H1 (cell line): ENCODE results near the gene CPT2. TPM values are rescaled to one million over a fixed set of nuclear protein-coding genes. Genes with fewer than 3 reads are reported as not detected.

ENCODE experiments used
- CTCF ChIA-PET: fragments of 300-600 bp; sonication (Branson Sonifier 250); formaldehyde crosslinking; loops from one replicate; lab custom pipeline; 2021; ENCODE audit not compliant: partially characterized antibody; lab: Charles Lee
- POLR2A ChIA-PET: fragments of 300-600 bp; sonication (Branson Sonifier 250); formaldehyde crosslinking; loops from one replicate; lab custom pipeline; 2021; ENCODE audit warnings: inconsistent platforms; ENCODE audit not compliant: partially characterized antibody; lab: Charles Lee
- DNase-seq, 2 experiments: peaks; one replicate each; pipeline versions ENCODE4 v3.0.0 to v3.0.0-alpha.2; 2010 to 2022; ENCODE audit warnings: low spot score in 2 of 2, low read depth in 1 of 2, mixed read lengths in 1 of 2
- FAIRE-seq: peaks from 2 replicates; lab custom pipeline; 2011; peaks lifted over from hg19 to GRCh38; lab: Jason Lieb, UNC
- H2AFZ ChIP-seq: 2 replicates; pipeline ENCODE4 v1.8.1; 2012; ENCODE audit warnings: low read length, inconsistent platforms
- H2AK5ac ChIP-seq: 2 replicates; pipeline ENCODE4 v1.6.1; 2013; ENCODE audit warnings: low read depth, low read length
- H2BK120ac ChIP-seq: replicated peaks from 2 replicates; pipeline ENCODE3; 2013; ENCODE audit warnings: low read depth, low read length, inconsistent platforms
- H2BK12ac ChIP-seq: 2 replicates; pipeline ENCODE4 v1.6.1; 2013; ENCODE audit warnings: low read depth, low read length
- H2BK15ac ChIP-seq: 2 replicates; pipeline ENCODE4 v1.6.1; 2013; ENCODE audit warnings: low read length
- H2BK20ac ChIP-seq: 2 replicates; pipeline ENCODE4 v1.6.1; 2013; ENCODE audit warnings: low read length
- H2BK5ac ChIP-seq: 2 replicates; pipeline ENCODE4 v1.6.1; 2013; ENCODE audit warnings: low read depth, low read length
- H3K14ac ChIP-seq: 2 replicates; pipeline ENCODE4 v1.6.1; 2013; ENCODE audit warnings: inconsistent platforms; ENCODE audit not compliant: insufficient read length
- H3K18ac ChIP-seq: 2 replicates; pipeline ENCODE4 v1.6.1; 2013; ENCODE audit warnings: low read length; ENCODE audit errors: extremely low read depth
- H3K23ac ChIP-seq: 2 replicates; pipeline ENCODE4 v1.6.1; 2013; ENCODE audit warnings: inconsistent platforms; ENCODE audit not compliant: insufficient read length
- H3K23me2 ChIP-seq: 2 replicates; pipeline ENCODE4 v1.6.1; 2013; ENCODE audit warnings: low read depth, low read length
- H3K27ac ChIP-seq: 2 replicates; pipeline ENCODE4 v1.6.1; 2011; ENCODE audit warnings: low read depth, low read length, inconsistent platforms
- H3K27me3 ChIP-seq, 4 experiments: replicated peaks in 1 of 4; 1 replicate in 1 of 4; 2 replicates in 3 of 4; pipeline versions ENCODE4 v1.6.1 to v1.8.1; 2011 to 2013; ENCODE audit warnings: low read length in 3 of 4, mild to moderate bottlenecking in 3 of 4, inconsistent platforms in 2 of 4, mixed read lengths in 2 of 4, moderate library complexity in 1 of 4; ENCODE audit not compliant: control insufficient read depth in 3 of 4, insufficient read depth in 3 of 4; ENCODE audit errors: extremely low read depth in 1 of 4
- H3K36me3 ChIP-seq, 4 experiments: 2 replicates each; pipeline versions ENCODE4 v1.6.1 to v1.8.1; 2011 to 2013; ENCODE audit warnings: mild to moderate bottlenecking in 4 of 4, low read length in 3 of 4, moderate library complexity in 2 of 4, control low read depth in 1 of 4, inconsistent platforms in 1 of 4; ENCODE audit not compliant: insufficient read depth in 4 of 4, control insufficient read depth in 2 of 4
- H3K4ac ChIP-seq: replicated peaks from 2 replicates; pipeline ENCODE3; 2013; ENCODE audit warnings: low read length, low read depth, mixed read lengths, inconsistent platforms; ENCODE audit not compliant: insufficient read length
- H3K4me1 ChIP-seq, 4 experiments: replicated peaks in 1 of 4; 1 replicate in 1 of 4; 2 replicates in 3 of 4; pipeline versions ENCODE4 v1.6.1 to v1.8.1; 2011 to 2013; ENCODE audit warnings: low read length in 3 of 4, inconsistent platforms in 2 of 4, mixed read lengths in 1 of 4; ENCODE audit not compliant: insufficient read depth in 4 of 4, control insufficient read depth in 3 of 4
- H3K4me2 ChIP-seq, 2 experiments: 2 replicates each; pipeline versions ENCODE4 v1.6.1 to v1.8.1; 2011 to 2013; ENCODE audit warnings: low read depth in 2 of 2, low read length in 2 of 2, control low read depth in 1 of 2, inconsistent platforms in 1 of 2, mild to moderate bottlenecking in 1 of 2; ENCODE audit not compliant: insufficient read depth in 1 of 2
- H3K4me3 ChIP-seq, 4 experiments: fragments of 200-600, 300-600 bp in 1 of 4; sonication (generic), shearing (Covaris generic), sonication (Bioruptor Twin) in 1 of 4; 2 replicates each; pipeline versions ENCODE4 v1.5.1 to v1.8.1; 2011 to 2016; ENCODE audit warnings: low read length in 4 of 4, low read depth in 3 of 4, control low read depth in 2 of 4, inconsistent platforms in 2 of 4, mild to moderate bottlenecking in 2 of 4, mixed read lengths in 1 of 4, moderate library complexity in 1 of 4; ENCODE audit not compliant: insufficient read depth in 2 of 4; ENCODE audit errors: extremely low read depth in 1 of 4
- H3K56ac ChIP-seq: replicated peaks from 2 replicates; pipeline ENCODE3; 2013; ENCODE audit warnings: low read depth, mild to moderate bottlenecking, mixed read lengths, low read length, inconsistent platforms; ENCODE audit not compliant: insufficient read length
- H3K79me1 ChIP-seq: 2 replicates; pipeline ENCODE4 v1.6.1; 2013; ENCODE audit warnings: low read depth, low read length, control low read depth
- H3K79me2 ChIP-seq, 2 experiments: 2 replicates each; pipeline versions ENCODE4 v1.6.1 to v1.8.1; 2012 to 2013; ENCODE audit warnings: low read length in 2 of 2, mild to moderate bottlenecking in 2 of 2, inconsistent platforms in 1 of 2; ENCODE audit not compliant: insufficient read depth in 2 of 2, control insufficient read depth in 1 of 2
- H3K9ac ChIP-seq, 4 experiments: replicated peaks in 1 of 4; 1 replicate in 1 of 4; 2 replicates in 3 of 4; pipeline versions ENCODE4 v1.6.1 to v1.8.1; 2011 to 2013; ENCODE audit warnings: low read depth in 3 of 4, low read length in 3 of 4, control low read depth in 2 of 4, mild to moderate bottlenecking in 2 of 4, moderate library complexity in 2 of 4, inconsistent platforms in 1 of 4; ENCODE audit errors: extremely low read depth in 1 of 4
- H3K9me3 ChIP-seq, 2 experiments: 2 replicates each; pipeline versions ENCODE4 v1.6.1 to v1.8.1; 2012 to 2013; ENCODE audit warnings: mild to moderate bottlenecking in 2 of 2, moderate library complexity in 2 of 2, control low read depth in 1 of 2, inconsistent platforms in 1 of 2, low read depth in 1 of 2, low read length in 1 of 2, mixed read lengths in 1 of 2; ENCODE audit not compliant: insufficient read depth in 2 of 2
- H4K20me1 ChIP-seq, 2 experiments: replicated peaks in 1 of 2; 2 replicates each; pipeline versions ENCODE3 to v1.8.1; 2011 to 2013; ENCODE audit warnings: inconsistent platforms in 2 of 2, low read length in 2 of 2, mild to moderate bottlenecking in 1 of 2; ENCODE audit not compliant: insufficient read depth in 2 of 2, control insufficient read depth in 1 of 2
- H4K5ac ChIP-seq: 2 replicates; pipeline ENCODE4 v1.6.1; 2013; ENCODE audit warnings: low read length, low read depth, mixed read lengths, inconsistent platforms; ENCODE audit not compliant: insufficient read length
- H4K8ac ChIP-seq: 2 replicates; pipeline ENCODE4 v1.8.0; 2013; ENCODE audit warnings: mild to moderate bottlenecking, moderate library complexity, low read length, inconsistent platforms; ENCODE audit not compliant: insufficient read depth; ENCODE audit errors: extremely low read depth
- H4K91ac ChIP-seq: replicated peaks from 2 replicates; pipeline ENCODE3; 2013; ENCODE audit warnings: low read length, mixed read lengths, inconsistent platforms; ENCODE audit not compliant: insufficient read length
- CBX8 ChIP-seq: fragments of 300-800, 300-1000 bp; sonication (generic); IDR thresholded peaks from 2 replicates; pipeline ENCODE4 v1.7.1; 2016; ENCODE audit warnings: low read depth, low read length, borderline replicate concordance
- NANOG ChIP-seq: IDR thresholded peaks from 2 replicates; pipeline ENCODE4 v1.6.1; 2011; ENCODE audit warnings: low read length, low read depth, mild to moderate bottlenecking, inconsistent platforms; ENCODE audit not compliant: insufficient read depth, poor library complexity, severe bottlenecking
- SRF ChIP-seq: IDR thresholded peaks from 2 replicates; pipeline ENCODE4 v1.6.1; 2011; ENCODE audit warnings: mild to moderate bottlenecking, low read depth, low read length, moderate library complexity
- TEAD4 ChIP-seq: IDR thresholded peaks from 2 replicates; pipeline ENCODE4 v1.6.1; 2012; ENCODE audit warnings: low read depth, low read length, inconsistent platforms, mixed read lengths
- WGBS, 2 experiments: shearing (Covaris generic) in 1 of 2; methylation state at CpG; one replicate each; pipeline versions ENCODE4 v1.1.6 to v1.1.7; 2013 to 2015; ENCODE audit warnings: low lambda C conversion rate in 2 of 2, mixed read lengths in 2 of 2, inconsistent platforms in 1 of 2, low coverage in 1 of 2, missing lambda C conversion rate in 1 of 2; ENCODE audit not compliant: insufficient replicate concordance in 2 of 2, insufficient coverage in 1 of 2, insufficient read length in 1 of 2; ENCODE audit errors: extremely low coverage in 1 of 2, missing lambda C conversion rate in 1 of 2; 5-methylcytosine and 5-hydroxymethylcytosine counted together
- polyA plus RNA-seq, 7 experiments: library from polyadenylated mRNA; depleted of rRNA in 3 of 7; stranded (reverse) in 5 of 7; unstranded in 2 of 7; fragments of >200 nt in 5 of 7; fragments of 200-250 nt in 2 of 7; gene quantifications; 1 replicate in 5 of 7; 2 replicates in 1 of 7; 4 replicates in 1 of 7; pipeline versions ENCODE4 v1.2.1 to v1.2.3, GENCODE V29; 2011 to 2013; ENCODE audit warnings: missing spikeins in 2 of 7, mixed read lengths in 2 of 7
- total RNA-seq: library from RNA; stranded (reverse); fragmentation: NEBNext Ultra II Directional; extraction: Animal tissue kit (Norgen Biotek cat#: 25700); gene quantifications from 2 replicates; pipeline ENCODE4 v1.2.1, GENCODE V29; 2021

CPT2 gene
- total and polyA plus RNA-seq, 2 of the 8 experiments (the other 6 are each of a cell fraction or from before 2014, with no cell fraction given): 23.9 to 25.5 TPM

- Histone ChIP-seq H3K79me2 (no peaks in the 10 kb centered on the region), H4K5ac (no peak overlapping the region), H3K36me3 (no peaks in the 10 kb centered on the region), H3K4me1 (no peaks in the 10 kb centered on the region), H3K9me3 (no peaks in the 10 kb centered on the region), H3K9ac (no peak overlapping the region), H2AK5ac (no peak overlapping the region), H3K27me3 (no peaks in the 10 kb centered on the region), H3K14ac (no peak overlapping the region), H3K79me1 (no peaks in the 10 kb centered on the region), H2BK5ac (no peak overlapping the region), H3K4ac (no peak overlapping the region), H3K23ac (no peak overlapping the region), H3K27ac (no peak overlapping the region), H2BK20ac (no peak overlapping the region), H2BK12ac (no peak overlapping the region), H2BK15ac (no peak overlapping the region), H3K23me2 (no peaks in the 10 kb centered on the region), H3K4me3 (no peak overlapping the region), H3K56ac (no peak overlapping the region), H4K91ac (no peak overlapping the region), H3K18ac (no peak overlapping the region), H3K4me2 (no peak overlapping the region), H4K8ac (no peak overlapping the region), H2AFZ (no peak overlapping the region), H4K20me1 (no peaks in the 10 kb centered on the region), H2BK120ac (no peak overlapping the region)
- DNase-seq: no peak
- POLR2A ChIA-PET: no interaction called here
- TF ChIP-seq TEAD4 (no peak), NANOG (no peak), SRF (no peak), CBX8 (no peak)
- no peak for FAIRE-seq
- CTCF ChIA-PET: interaction anchor here (0.9 to 3.2 kb wide), 4 partner anchors 10 to 37 kb away, joined by 4 to 8 read pairs (median 4); no protein-coding TSS in a partner anchor
- 88% methylated on average over 7 of the region's 7 CpGs; no CpG with 5 or more reads in 1 of the 2 experiments for WGBS, 2 experiments
Measured at GRCh38 chr1:53155945-53156344, 40.7 kb upstream of the CPT2 start.
